ENCODE data around the gene SLC8A2.

GRCh38 chr19:47481460-47482052, 9.9 kb upstream of the SLC8A2 start:
- TF ChIP-seq CTCF (IDR thresholded peaks at IDR 0.05 in 4 of 5, conservative IDR thresholded peaks at IDR 0.05 in 1 of 5) (no peak), POLR2A (IDR thresholded peaks at IDR 0.05) (no peak)

Data from gastrocnemius medialis (tissue), 4 donors.